ENCODE data around the gene SMCO3.

DNA sequence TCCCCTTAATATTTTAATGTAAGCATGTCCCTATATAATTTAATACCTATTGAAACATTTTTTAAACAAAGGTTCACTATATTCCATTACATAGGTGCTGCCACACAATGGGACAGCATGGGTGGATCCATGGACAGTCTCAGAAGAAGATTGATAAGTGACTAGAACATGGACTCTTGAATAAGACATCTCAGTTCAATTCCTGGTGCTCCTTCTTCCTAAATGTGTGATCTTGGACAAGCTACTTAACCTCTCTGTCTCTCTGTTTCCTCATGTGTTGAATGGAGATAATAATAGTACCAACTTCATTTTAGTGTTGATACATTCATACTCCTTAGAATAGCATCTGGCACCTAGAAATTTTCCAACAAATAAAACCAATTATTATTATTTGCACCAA is 30.4 kb upstream of the SMCO3 start:
- TF ChIP-seq BACH2 (CRISPR knock-in tag; IDR thresholded peaks at IDR 0.05; ENCODE audit: borderline replicate concordance), result no peak
- no peak for TF ChIP-seq ZNF8 (CRISPR knock-in tag; IDR thresholded peaks at IDR 0.05)
- no peak for TF ChIP-seq ZC3H10 (CRISPR knock-in tag; IDR thresholded peaks at IDR 0.05)
- TF ChIP-seq TOX (CRISPR knock-in tag; IDR thresholded peaks at IDR 0.05; ENCODE audit: borderline replicate concordance), result no peak
- TF ChIP-seq ARNTL (CRISPR knock-in tag; IDR thresholded peaks at IDR 0.05; ENCODE audit: borderline replicate concordance, low read depth), result no peak
- TF ChIP-seq PPARA (CRISPR knock-in tag; IDR thresholded peaks at IDR 0.05; ENCODE audit: borderline replicate concordance), result no peak
- TF ChIP-seq ZFP3 (CRISPR knock-in tag; IDR thresholded peaks at IDR 0.05), result no peak
- TF ChIP-seq, protein P1, sequence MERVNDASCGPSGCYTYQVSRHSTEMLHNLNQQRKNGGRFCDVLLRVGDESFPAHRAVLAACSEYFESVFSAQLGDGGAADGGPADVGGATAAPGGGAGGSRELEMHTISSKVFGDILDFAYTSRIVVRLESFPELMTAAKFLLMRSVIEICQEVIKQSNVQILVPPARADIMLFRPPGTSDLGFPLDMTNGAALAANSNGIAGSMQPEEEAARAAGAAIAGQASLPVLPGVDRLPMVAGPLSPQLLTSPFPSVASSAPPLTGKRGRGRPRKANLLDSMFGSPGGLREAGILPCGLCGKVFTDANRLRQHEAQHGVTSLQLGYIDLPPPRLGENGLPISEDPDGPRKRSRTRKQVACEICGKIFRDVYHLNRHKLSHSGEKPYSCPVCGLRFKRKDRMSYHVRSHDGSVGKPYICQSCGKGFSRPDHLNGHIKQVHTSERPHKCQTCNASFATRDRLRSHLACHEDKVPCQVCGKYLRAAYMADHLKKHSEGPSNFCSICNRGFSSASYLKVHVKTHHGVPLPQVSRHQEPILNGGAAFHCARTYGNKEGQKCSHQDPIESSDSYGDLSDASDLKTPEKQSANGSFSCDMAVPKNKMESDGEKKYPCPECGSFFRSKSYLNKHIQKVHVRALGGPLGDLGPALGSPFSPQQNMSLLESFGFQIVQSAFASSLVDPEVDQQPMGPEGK (CRISPR knock-in tag; IDR thresholded peaks at IDR 0.05; ENCODE audit: borderline replicate concordance), result no peak
- no peak for TF ChIP-seq ZFP30 (CRISPR knock-in tag; IDR thresholded peaks at IDR 0.05)
- no peak for TF ChIP-seq ESRRG (CRISPR knock-in tag; IDR thresholded peaks at IDR 0.05)
- TF ChIP-seq, protein P2, sequence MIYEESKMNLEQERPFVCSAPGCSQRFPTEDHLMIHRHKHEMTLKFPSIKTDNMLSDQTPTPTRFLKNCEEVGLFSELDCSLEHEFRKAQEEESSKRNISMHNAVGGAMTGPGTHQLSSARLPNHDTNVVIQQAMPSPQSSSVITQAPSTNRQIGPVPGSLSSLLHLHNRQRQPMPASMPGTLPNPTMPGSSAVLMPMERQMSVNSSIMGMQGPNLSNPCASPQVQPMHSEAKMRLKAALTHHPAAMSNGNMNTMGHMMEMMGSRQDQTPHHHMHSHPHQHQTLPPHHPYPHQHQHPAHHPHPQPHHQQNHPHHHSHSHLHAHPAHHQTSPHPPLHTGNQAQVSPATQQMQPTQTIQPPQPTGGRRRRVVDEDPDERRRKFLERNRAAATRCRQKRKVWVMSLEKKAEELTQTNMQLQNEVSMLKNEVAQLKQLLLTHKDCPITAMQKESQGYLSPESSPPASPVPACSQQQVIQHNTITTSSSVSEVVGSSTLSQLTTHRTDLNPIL (CRISPR knock-in tag; IDR thresholded peaks at IDR 0.05; ENCODE audit: low read depth), result no peak
- no peak for TF ChIP-seq SNAI2 (CRISPR knock-in tag; IDR thresholded peaks at IDR 0.05)
- no peak for TF ChIP-seq ISL1 (CRISPR knock-in tag; IDR thresholded peaks at IDR 0.05)
- no peak for TF ChIP-seq ZNF565 (CRISPR knock-in tag; conservative IDR thresholded peaks at IDR 0.05; ENCODE audit: low read depth)
